Measurements from ENCODE around the gene SZRD1.

GRCh38 chr1:16383888-16384287 lies 16.8 kb downstream of the SZRD1 start:
- TF ChIP-seq CTCF (IDR thresholded peaks at IDR 0.05) (no peak), ZFX (IDR thresholded peaks at IDR 0.05; ENCODE audit: borderline replicate concordance) (no peak)

Data from 22Rv1 (cell line).